ENCODE measurements around the gene SLC66A2.
"Not testable (repeated sequence)": the region's sequence is repeated elsewhere in the genome, so short reads cannot be mapped to it uniquely, and the experiment has no call there.

Gene SLC66A2

GRCh38 chr18:79869591-79870300 is 81.7 kb downstream of the SLC66A2 start:
- in situ Hi-C loops (cut with MboI; ENCODE audit: low sequenced_read_pairs), result no loop called here

DNA sequence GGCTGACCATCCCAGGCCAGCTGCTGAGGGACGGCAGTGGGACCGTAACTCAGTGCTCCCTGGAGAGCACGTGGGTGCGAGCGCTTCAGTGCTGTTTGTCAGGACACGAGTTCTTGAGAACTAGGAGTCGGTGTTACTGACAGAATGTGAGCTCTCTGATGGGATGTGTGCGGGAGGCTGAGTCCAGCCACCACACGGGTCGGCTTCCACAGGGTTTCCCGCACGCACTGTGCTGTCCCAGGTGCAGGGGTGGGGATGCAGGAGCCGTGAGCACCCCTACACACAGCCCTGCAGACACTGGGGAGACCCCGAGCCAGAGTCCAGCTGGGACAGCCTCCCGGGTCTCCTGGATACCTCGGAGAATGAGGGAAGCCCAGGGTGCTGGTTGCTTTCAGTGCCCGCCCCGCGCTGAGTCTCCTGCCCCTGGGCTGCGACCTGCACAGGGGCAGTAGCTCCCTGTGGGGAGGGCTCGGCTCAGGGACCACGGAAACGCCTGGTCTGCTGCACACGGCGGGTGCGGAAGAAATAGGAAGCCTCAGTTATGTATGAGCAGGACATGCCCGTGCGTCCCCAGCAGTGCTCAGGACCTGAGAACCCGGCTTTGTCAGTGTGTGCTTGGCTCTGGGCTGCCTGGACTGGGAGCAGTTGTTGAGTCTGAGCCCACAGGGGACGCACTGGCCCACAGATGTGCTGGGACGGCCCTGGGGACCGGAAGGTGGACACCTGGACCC is 82.5 kb downstream of the SLC66A2 start:
- in situ Hi-C loops (cut with MboI; ENCODE audit: low sequenced_read_pairs), result no loop called here

GRCh38 chr18:79868168-79868784 is 83.2 kb downstream of the SLC66A2 start:
- in situ Hi-C loops (cut with MboI; ENCODE audit: low sequenced_read_pairs), result no loop called here

GRCh38 chr18:79867666-79868065 is 83.8 kb downstream of the SLC66A2 start:
- in situ Hi-C loops (cut with MboI; ENCODE audit: low sequenced_read_pairs), result no loop called here

DNA sequence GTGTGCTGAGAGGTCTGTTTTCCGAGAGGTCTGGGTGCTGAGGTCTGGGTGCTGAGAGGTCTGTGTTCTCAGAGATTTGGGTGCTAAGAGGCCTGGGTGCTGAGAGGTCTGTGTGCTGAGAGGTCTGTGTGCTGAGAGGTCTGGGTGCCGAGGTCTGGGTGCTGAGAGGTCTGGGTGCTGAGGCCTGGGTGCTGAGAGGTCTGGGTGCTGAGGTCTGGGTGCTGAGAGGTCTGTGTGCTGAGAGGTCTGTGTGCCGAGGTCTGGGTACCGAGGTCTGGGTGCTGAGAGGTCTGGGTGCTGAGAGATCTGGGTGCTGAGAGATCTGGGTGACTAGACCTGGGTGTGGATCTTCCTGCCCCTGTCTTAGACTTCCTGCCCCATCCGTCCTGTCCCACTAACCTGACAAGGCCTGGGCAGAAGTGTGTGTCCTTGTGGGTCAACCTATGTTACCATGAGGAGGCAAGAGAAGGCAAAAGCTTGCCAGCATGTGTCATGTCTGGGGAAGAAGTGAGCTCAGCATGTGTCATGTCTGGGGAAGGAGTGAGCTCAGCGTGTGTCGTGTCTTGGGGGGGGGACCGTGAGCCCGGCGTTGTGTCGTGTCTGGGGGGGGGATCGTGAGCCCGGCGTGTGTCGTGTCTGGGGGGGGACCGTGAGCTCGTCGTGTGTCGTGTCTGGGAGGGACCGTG is 84.4 kb downstream of the SLC66A2 start:
- in situ Hi-C loops (cut with MboI; ENCODE audit: low sequenced_read_pairs), result no loop called here

GRCh38 chr18:79865951-79866350 is 85.5 kb downstream of the SLC66A2 start:
- in situ Hi-C loops (cut with MboI; ENCODE audit: low sequenced_read_pairs), result not testable (repeated sequence)

GRCh38 chr18:79864955-79865354 is 86.5 kb downstream of the SLC66A2 start:
- in situ Hi-C loops (cut with MboI; ENCODE audit: low sequenced_read_pairs), result not testable (repeated sequence)

- in situ Hi-C loops (cut with MboI; ENCODE audit: low sequenced_read_pairs), result no loop called here
Observed at GRCh38 chr18:79864006-79864725, 87.3 kb downstream of the SLC66A2 start.

- in situ Hi-C loops (cut with MboI; ENCODE audit: low sequenced_read_pairs), result no loop called here
Observed at GRCh38 chr18:79863161-79864005, 88.1 kb downstream of the SLC66A2 start.

- in situ Hi-C loops (cut with MboI; ENCODE audit: low sequenced_read_pairs), result no loop called here
Observed at GRCh38 chr18:79862562-79862961, 88.9 kb downstream of the SLC66A2 start.

- in situ Hi-C loops (cut with MboI; ENCODE audit: low sequenced_read_pairs), result no loop called here
Observed at GRCh38 chr18:79861687-79862086, 89.8 kb downstream of the SLC66A2 start.

DNA sequence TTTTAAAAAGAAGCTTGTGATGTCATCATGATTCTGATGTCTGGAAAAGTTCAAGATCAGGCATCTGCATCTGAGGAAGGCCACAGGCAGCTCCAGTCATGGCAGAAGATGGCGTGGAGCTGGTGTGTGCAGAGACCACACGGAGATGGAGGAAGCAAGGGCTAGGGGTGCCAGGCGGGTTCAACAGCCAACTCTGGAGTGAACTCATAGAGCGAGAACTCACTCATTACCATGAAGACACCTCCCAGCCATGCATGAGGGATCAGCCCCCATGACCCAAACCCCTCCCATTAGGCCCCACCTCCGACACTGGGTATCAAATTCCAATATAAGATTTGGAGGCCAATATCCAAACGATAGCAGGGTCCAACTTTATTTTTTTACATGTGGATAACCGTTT is 92.1 kb downstream of the SLC66A2 start:
- in situ Hi-C loops (cut with MboI; ENCODE audit: low sequenced_read_pairs), result no loop called here

- in situ Hi-C loops (cut with MboI; ENCODE audit: low sequenced_read_pairs), result no loop called here
Observed at GRCh38 chr18:79857082-79857671, 94.3 kb downstream of the SLC66A2 start.

DNA sequence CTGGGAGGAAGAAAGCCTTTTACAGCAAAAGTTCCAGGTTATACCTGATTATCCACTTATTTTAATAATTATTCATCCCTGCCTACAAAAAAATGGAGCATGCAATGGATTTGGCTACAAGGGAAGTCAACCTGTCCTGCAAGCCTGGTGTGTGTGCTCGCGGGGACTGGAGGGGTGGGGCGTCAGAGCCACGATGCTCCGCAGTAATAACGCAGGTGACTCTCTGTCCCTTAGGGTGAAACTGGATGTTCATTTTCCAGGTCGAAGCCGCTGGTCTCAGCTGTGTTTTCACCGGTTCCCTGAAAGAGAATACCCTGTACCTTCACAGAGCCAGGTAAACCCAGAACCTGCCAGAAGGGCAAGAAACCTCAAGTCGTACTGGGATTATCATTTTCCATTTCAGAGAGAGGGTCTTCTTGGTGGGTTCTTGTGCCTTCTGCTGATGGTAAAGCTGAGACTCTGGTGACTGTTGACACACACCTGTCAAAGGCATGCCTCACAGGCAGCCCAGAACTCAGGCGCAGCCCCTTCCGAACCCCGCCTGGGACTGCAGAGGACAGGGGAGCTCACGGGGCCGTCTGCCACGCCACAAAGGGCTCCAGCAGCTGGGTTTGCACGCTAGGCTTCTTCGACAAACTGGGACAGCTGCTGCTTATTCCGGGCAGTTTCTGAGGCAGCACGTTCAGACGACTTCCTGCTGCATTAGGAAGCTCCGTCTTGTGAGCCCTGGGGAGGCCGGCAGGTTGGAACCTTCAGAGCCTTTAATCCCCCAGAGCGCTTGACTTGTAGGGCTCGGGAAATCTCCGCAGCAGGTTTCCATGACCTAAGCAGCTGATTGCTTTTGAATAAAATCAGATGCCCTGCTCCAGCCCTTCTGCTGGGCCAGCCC is 95.1 kb downstream of the SLC66A2 start:
- in situ Hi-C loops (cut with MboI; ENCODE audit: low sequenced_read_pairs), result no loop called here

DNA sequence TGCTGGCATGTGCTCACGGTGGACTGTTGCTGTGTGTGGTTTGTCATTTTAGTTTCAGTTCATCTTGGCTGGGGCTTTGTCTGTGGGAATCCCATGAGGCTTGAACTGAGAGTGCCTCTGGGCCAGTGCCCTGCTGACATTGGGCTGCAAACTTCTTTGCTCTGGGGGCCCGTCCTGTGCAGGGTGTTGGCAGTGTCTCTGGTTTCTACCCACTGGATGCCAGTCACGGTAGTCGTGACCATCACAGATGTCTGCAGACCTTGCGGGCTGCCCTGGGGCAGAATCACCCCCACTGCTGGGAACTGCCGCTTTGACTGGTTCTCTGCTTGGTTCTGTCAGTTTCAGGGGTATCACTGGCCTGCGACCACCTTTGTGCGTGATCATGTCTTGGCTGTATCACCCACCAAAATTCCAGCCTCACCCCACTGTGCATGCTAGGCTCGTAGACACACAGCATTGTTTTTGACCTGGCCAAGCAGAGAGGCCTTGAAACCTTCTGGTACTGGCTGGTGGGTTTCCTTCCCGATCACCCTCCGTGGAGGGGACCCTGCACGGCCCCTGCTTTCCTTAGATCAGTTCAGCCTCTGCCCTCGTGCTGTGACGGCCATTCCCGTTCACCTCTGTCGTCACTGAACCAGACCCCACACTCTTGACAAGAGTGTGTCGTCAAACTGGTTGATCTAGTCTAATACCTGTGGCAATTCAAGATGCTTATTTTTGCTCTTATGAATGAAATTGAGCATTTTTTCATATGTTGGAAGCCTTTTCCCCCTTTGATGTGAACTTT is 96.1 kb downstream of the SLC66A2 start:
- in situ Hi-C loops (cut with MboI; ENCODE audit: low sequenced_read_pairs), result no loop called here

DNA sequence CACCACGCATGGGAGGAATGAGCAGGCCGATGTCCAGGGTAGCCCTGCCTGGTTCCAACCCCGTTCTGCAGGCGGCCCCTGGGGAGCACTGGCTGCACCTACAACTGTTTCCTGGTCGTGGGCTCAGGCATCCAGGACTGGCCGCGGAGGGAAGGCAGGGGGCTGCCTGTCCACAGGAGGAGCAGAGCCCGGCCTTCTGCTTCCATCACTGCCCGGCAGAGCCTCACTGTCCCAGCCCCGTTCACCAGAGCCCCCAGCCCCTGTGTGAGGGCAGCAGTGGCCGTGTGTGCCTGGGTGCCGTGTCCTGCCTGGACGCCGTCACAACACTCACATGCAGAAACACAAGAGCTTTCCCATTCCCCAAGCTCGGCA is 97.5 kb downstream of the SLC66A2 start:
- in situ Hi-C loops (cut with MboI; ENCODE audit: low sequenced_read_pairs), result no loop called here

DNA sequence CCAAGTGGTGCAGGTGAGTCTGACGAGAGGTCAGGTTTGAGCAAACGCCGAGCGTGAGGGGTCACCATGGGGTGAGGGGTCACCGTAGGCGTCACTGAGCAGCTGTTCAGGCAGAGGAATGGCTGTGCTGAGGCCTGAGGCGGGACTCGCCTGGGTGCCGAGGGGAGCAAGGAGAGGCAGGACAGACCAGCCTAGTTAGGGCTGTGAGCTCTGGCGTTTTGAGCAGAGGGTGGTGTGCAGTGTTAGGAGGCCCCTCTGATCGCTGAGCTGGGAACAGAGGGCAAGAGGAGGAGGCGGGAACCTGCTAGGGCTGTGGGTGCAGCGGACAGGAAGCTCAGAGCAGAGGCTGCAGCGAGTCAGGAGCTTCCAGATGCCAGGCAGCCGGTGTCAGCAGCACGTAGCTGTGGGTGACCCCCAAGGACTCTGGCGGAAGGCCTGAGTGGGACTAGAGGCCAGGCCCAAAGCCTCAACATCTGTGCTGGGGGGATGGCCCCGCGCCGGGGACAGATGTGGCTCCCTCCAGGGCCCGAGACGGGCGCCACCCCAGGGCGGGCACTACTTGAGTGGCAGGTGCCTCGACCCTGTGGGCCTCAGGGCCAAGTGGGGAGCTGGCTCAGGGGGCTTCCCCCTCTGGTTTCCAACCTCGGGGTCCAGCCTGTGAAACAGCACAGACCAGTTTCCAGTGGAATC is 98.0 kb downstream of the SLC66A2 start:
- in situ Hi-C loops (cut with MboI; ENCODE audit: low sequenced_read_pairs), result no loop called here

Data from HL-60/S4 treated with retinoic acid at 250 ng/mL for 4 days and 3 days (cell line).